Measurements from ENCODE around the gene POFUT2. TPM values are rescaled to one million over a fixed set of nuclear protein-coding genes. Genes with fewer than 3 reads are reported as not detected.

Gene POFUT2
- total and polyA plus RNA-seq, 12 donors: 13.1 to 68.9 (median 32.9) TPM

DNA sequence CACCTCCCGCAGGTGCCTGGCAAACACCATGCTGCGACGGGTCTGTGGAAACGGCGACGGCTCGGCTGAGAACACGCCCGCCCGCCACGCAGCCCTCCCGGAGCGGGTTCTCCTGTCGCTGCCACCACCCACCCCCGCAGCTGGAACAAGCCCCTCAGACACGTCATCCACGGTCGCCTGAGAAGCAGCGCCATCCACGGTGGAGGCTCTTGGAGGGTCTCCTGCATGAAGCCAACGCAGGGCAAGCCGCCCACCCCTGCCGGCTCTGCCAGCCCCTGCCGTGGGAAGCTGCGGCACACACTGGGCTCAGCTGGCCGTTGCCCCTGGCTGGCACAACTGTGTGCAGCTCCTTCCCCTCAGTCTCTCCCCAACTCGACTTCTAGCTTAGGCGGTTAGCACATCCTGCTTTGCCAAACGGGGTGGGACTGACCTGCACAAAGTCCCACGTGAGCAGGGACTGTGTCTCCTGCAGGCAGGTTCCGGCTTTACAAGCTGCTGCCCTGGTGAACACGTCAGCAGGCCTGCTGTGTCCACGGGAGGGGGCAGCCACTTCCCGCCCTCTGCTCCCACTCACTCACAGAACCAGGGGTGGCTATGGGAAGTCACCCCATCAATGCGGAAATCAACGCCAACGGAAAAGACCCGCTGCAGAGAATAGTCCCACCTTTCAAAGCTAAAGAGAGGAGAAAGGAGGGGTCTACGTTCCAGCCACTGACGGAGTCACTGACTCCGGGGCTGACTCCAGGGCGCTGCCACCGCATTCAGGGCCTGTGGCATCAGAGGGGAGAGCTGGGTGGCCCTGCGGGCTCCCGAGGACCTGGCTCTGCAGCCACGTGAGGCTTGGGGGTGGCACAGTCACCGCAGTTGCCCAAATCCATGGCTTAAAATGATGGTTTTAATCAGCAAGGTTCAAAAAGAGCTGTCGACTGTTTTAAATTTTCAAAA, 10.3 kb downstream of the POFUT2 start:
- Histone ChIP-seq H3K36me3 (replicated peaks in 1 of 2) (peaks cover 0 to 74% of the 10 kb centered on the region in 2 donors), H3K9me3 (replicated peaks in 1 of 3) (peaks cover 0 to 5% (median 0%) of the 10 kb centered on the region in 3 donors), H3K4me1 (replicated peaks in 1 of 2) (no peaks in the 10 kb centered on the region), H3K27ac (no peak overlapping the region), H3K27me3 (no peaks in the 10 kb centered on the region), H3K4me3 (no peak overlapping the region)
- TF ChIP-seq POLR2A (IDR thresholded peaks at IDR 0.05) (no peak), CTCF (IDR thresholded peaks at IDR 0.05) (no peak)
- peak in 5 of 7 donors; percentile 6 to 51 (median 13) for DNase-seq
- intact Hi-C loops (cut with DNase I): no loop called here
- 91 to 95% (median 94%) methylated on average over 20 to 48 of the region's 48 CpGs for WGBS, 4 donors

GRCh38 chr21:45276596-45276995, 11.1 kb downstream of the POFUT2 start:
- peak in 4 of 7 donors; percentile 4 to 49 (median 9) for DNase-seq
- TF ChIP-seq CTCF (IDR thresholded peaks at IDR 0.05): no peak
- TF ChIP-seq POLR2A (IDR thresholded peaks at IDR 0.05): no peak
- H3K4me3 ChIP-seq: no peak overlapping the region
- peaks cover 0 to 70% of the 10 kb centered on the region in 2 donors for H3K36me3 ChIP-seq (replicated peaks in 1 of 2)
- H3K9me3 ChIP-seq (replicated peaks in 1 of 3): peaks cover 0 to 13% (median 0%) of the 10 kb centered on the region in 3 donors
- intact Hi-C loops (cut with DNase I): no loop called here
- no peaks in the 10 kb centered on the region for H3K4me1 ChIP-seq (replicated peaks in 1 of 2)
- no peaks in the 10 kb centered on the region for H3K27me3 ChIP-seq
- 92 to 97% (median 96%) methylated on average over 16 to 19 of the region's 19 CpGs for WGBS, 4 donors
- H3K27ac ChIP-seq: no peak overlapping the region

DNA sequence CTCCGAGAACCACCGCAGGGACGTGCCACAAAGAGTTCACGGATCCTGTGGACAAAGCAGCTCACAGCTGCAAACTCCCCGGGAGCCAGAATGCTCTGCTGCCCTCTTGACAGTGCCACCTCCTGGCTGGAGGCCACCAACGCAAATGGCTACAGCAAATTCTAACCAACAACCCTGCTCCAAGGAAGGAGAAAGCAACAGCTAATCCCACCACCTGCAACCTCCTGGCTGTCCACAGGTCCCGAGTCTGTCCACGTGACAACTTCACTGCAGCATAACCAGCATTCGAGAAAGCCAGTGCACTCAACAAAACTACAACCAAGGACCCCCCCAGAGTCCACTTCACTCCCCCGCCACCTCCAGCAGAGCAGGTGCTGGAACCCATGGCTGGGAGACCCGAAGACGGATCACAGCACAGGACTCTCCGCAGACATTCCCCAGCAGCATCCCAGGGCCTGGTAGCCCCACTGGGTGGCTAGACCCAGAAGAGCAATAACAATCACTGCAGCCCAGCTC, 17.3 kb downstream of the POFUT2 start:
- H3K36me3 ChIP-seq (replicated peaks in 1 of 2): peaks cover 0 to 58% of the 10 kb centered on the region in 2 donors
- 97 to 99% (median 98%) methylated on average over 12 to 13 of the region's 13 CpGs for WGBS, 4 donors
- no peaks in the 10 kb centered on the region for H3K4me1 ChIP-seq (replicated peaks in 1 of 2)
- intact Hi-C loops (cut with DNase I): no loop called here
- H3K4me3 ChIP-seq: no peak overlapping the region
- H3K27me3 ChIP-seq: no peaks in the 10 kb centered on the region
- peaks cover 0 to 18% (median 0%) of the 10 kb centered on the region in 3 donors for H3K9me3 ChIP-seq (replicated peaks in 1 of 3)
- no peak overlapping the region for H3K27ac ChIP-seq
- TF ChIP-seq POLR2A (IDR thresholded peaks at IDR 0.05) (no peak), CTCF (IDR thresholded peaks at IDR 0.05) (no peak)
- peak in 2 of 7 donors; percentile 7 to 45 for DNase-seq

DNA sequence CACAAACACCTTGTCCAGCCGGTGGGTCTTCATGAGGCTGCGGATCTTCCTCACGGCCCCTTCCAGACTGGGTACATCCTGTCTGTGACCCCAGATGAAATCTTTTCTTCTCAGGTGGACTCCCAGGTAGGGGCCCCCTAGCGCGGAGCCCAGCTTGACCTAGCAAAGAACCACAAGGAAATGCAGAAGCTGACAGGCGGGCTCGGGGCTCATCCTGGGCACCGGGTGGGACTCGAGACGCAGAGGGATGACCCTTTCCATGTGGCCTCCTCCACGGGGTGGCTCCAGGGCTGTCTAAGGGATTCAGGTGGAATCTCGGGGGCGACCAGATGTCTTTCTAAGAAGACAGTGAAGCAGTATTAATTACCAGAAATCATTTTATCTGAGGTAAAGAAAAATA, 17.8 kb downstream of the POFUT2 start:
- H3K27me3 ChIP-seq: no peaks in the 10 kb centered on the region
- H3K27ac ChIP-seq: no peak overlapping the region
- intact Hi-C loops (cut with DNase I): no loop called here
- TF ChIP-seq CTCF (IDR thresholded peaks at IDR 0.05): no peak
- no peak for TF ChIP-seq POLR2A (IDR thresholded peaks at IDR 0.05)
- H3K36me3 ChIP-seq (replicated peaks in 1 of 2): peaks cover 0 to 58% of the 10 kb centered on the region in 2 donors
- WGBS, 4 donors: 96 to 98% (median 96%) methylated on average over 13 of the region's 13 CpGs
- H3K4me1 ChIP-seq (replicated peaks in 1 of 2): no peaks in the 10 kb centered on the region
- H3K4me3 ChIP-seq: no peak overlapping the region
- H3K9me3 ChIP-seq (replicated peaks in 1 of 3): peaks cover 0 to 18% (median 0%) of the 10 kb centered on the region in 3 donors
- peak in 3 of 7 donors; percentile 10 to 45 (median 13) for DNase-seq

Data from adrenal gland (tissue), 12 donors.